Epithelial cell of esophagus (primary cell): ENCODE data around the gene LRRC71.

Experiments used
- DNase-seq: peaks from one replicate; pipeline ENCODE4 v3.0.0; 2010; ENCODE audit warnings: low read depth
- H3K4me3 ChIP-seq: 2 replicates; pipeline ENCODE4 v1.5.1; 2011; ENCODE audit warnings: mild to moderate bottlenecking, low read length, control low read depth
- TF ChIP-seq, protein P1 (sequence below): IDR thresholded peaks from 2 replicates; pipeline ENCODE4 v1.5.1; 2011; ENCODE audit warnings: low read depth, mild to moderate bottlenecking, low read length, control low read depth, inconsistent platforms; ENCODE audit not compliant: insufficient read depth; ENCODE audit errors: missing control alignments

The LRRC71 gene

DNA sequence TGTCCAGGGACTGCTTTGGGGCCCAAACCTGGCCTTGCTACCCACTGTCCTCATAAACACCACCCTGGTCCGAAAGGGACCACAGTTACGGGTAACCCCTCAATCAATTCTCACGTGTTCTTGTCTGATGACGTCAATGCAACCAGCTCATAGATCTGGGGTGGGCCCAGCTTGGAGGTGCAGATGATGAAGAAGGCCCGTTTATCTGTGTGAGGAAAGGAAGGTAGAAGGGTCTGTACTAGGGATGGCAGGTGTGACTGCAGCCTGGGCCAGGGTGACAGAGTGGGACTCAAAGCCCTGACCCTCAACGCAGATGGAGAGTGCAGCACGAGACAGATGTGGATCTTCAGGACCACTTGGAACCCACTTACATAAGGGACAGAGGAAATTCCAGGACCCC lies 22.1 kb downstream of the LRRC71 start:
- no peak overlapping the region for H3K4me3 ChIP-seq
- no peak for DNase-seq
- TF ChIP-seq, protein P1, sequence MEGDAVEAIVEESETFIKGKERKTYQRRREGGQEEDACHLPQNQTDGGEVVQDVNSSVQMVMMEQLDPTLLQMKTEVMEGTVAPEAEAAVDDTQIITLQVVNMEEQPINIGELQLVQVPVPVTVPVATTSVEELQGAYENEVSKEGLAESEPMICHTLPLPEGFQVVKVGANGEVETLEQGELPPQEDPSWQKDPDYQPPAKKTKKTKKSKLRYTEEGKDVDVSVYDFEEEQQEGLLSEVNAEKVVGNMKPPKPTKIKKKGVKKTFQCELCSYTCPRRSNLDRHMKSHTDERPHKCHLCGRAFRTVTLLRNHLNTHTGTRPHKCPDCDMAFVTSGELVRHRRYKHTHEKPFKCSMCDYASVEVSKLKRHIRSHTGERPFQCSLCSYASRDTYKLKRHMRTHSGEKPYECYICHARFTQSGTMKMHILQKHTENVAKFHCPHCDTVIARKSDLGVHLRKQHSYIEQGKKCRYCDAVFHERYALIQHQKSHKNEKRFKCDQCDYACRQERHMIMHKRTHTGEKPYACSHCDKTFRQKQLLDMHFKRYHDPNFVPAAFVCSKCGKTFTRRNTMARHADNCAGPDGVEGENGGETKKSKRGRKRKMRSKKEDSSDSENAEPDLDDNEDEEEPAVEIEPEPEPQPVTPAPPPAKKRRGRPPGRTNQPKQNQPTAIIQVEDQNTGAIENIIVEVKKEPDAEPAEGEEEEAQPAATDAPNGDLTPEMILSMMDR: no peak

DNA sequence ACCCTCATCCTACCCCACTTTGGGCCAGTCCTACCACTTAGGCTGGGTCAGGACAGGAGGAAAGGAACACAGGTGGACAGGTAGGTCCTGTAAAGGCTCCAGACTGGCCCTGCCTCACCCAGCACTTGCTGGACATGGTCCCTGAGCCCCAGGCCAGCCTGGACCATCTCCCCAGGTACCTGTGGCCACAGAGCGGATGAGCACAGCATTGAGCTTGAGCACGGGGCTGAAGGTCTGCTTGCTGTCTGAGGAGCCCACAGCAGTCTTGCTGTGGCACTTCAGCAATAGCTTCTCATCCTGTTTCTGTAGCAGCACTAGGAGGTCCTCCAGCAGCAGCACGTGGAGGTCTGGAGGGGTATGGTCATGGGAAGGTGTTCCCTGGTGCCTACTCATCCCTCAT lies 23.3 kb downstream of the LRRC71 start:
- no peak for DNase-seq
- no peak overlapping the region for H3K4me3 ChIP-seq
- TF ChIP-seq, protein P1: no peak

DNA sequence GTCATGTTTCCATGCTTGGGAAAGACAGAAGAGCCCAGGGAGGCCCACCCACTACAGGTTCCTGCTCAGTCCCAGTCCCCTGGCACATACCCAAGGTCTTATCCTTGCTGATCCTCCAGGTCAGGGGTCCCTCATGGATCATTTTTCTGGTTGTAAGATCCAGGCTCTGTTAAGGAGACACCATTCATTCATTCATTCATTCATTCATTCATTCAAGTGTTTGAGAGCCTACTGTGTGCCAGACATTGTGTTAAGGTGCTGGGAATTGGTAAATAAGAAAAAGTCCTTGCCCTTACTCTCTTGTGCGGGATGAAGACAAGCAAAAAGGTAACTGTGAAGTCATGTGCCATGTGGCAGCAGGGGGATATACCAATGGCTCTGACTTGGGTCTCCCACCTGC lies 23.8 kb downstream of the LRRC71 start:
- no peak overlapping the region for H3K4me3 ChIP-seq
- TF ChIP-seq, protein P1: no peak
- DNase-seq: no peak

DNA sequence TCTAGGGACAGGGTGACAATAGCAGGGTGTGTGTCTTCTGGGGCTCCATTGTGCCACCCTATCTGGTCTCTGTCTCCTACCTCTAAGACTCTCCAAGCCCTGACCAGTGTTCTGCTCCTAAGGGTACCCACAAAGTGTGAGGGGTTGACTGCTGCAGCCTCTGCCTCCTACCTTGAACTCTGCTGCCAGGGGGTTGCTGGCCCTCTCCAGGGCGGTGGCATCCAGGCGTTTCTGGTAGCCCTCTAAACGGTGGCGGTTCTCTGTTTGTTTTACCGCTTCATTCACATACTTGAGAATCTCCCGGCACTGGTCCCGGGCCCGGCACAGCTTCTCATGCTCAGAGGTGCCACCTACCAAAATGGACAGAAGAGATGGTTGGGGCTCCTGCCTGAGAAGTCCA lies 24.4 kb downstream of the LRRC71 start:
- TF ChIP-seq, protein P1: no peak
- no peak for DNase-seq
- no peak overlapping the region for H3K4me3 ChIP-seq

DNA sequence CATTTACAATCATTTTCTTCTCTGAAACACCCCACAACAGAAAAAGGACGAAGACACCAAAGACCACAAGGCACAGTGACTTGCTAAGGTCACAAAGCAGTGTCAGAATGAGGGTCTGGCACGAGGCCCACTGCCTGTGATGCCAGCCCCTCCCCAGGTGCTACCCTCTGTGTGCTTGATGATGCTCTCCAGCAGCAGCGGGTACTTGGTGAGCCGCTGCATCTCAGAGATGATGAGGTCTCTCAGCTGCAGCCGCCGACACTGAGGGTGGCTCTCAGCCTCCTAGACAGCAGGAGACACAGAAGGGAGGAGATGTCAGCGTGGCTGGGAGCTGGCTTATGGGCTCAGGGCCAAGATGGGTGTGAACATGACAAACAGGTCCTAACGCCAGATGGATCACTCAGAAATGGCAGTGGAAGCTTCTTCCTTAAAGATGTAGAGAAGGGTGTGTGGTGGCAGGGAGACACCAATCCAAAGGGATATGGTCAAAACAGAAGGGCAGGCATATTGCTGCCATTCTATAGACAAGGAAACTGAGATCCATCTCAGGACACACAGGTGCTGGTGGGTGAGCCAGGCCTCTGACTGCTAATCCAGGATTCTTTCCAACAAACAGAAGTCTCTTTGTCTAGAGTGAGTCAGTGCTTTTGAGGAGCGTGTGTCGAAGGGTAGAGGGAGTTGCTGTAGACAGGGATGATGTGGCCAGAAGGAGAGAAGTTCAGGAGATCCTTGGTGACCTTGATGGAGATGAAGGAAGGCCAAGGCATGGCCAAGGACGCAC lies 25.6 kb downstream of the LRRC71 start:
- H3K4me3 ChIP-seq: no peak overlapping the region
- TF ChIP-seq, protein P1: no peak
- DNase-seq: peak; percentile 65

DNA sequence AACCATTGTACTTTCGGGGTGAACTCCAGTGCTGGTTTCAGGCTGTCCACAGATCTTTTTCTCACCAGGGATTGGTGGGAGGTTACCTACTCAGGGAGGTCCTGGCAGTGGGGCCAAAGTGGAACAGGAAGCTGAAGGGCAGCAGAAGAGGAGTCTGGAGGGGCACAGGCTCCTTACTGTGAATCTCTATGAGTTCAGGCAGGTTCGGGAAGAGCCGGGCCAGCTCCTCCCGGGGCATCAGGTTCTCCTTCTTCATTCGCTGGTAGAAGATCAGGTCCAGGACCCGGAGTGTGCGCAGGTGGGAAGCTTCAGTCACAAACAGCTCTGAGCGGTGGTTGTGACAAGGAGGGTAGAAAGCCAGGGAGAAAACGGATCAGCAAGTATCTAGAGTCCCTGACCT lies 26.7 kb downstream of the LRRC71 start:
- TF ChIP-seq, protein P1: no peak
- DNase-seq: no peak
- H3K4me3 ChIP-seq: no peak overlapping the region
